ENCODE results near the gene TRIB2.

GRCh38 chr2:12762337-12762736 is 45.6 kb downstream of the TRIB2 start:
- no peak for TF ChIP-seq REST (IDR thresholded peaks at IDR 0.05)
- TF ChIP-seq CTCF (IDR thresholded peaks at IDR 0.05; ENCODE audit: low read depth, low read length, missing input control) = no peak
- TF ChIP-seq RAD21 (IDR thresholded peaks at IDR 0.05) = no peak
- TF ChIP-seq ATF3 (IDR thresholded peaks at IDR 0.05) = no peak
- TF ChIP-seq YY1 (IDR thresholded peaks at IDR 0.05) = no peak
- TF ChIP-seq TAF1 (conservative IDR thresholded peaks at IDR 0.05) = no peak
- no peak for TF ChIP-seq MAX (IDR thresholded peaks at IDR 0.05)
- no peak for TF ChIP-seq SP1 (IDR thresholded peaks at IDR 0.05)
- no peak for TF ChIP-seq GABPA (IDR thresholded peaks at IDR 0.05 in 1 of 2, conservative IDR thresholded peaks at IDR 0.05 in 1 of 2)
- TF ChIP-seq RXRA (IDR thresholded peaks at IDR 0.05) = no peak
- no peak for TF ChIP-seq NR2F2 (IDR thresholded peaks at IDR 0.05)
- no peak for TF ChIP-seq EGR1 (IDR thresholded peaks at IDR 0.05; ENCODE audit: low read depth in 2 of 2)
- no peak for TF ChIP-seq ZBTB33 (IDR thresholded peaks at IDR 0.05)

All from liver (tissue), 3 donors.